ENCODE measurements around the gene MLH3. TPM values are rescaled to one million over a fixed set of nuclear protein-coding genes. Genes with fewer than 3 reads are reported as not detected.

The MLH3 gene
- total RNA-seq, 2 experiments from 2014 or later = 17.3 to 18.5 TPM

DNA sequence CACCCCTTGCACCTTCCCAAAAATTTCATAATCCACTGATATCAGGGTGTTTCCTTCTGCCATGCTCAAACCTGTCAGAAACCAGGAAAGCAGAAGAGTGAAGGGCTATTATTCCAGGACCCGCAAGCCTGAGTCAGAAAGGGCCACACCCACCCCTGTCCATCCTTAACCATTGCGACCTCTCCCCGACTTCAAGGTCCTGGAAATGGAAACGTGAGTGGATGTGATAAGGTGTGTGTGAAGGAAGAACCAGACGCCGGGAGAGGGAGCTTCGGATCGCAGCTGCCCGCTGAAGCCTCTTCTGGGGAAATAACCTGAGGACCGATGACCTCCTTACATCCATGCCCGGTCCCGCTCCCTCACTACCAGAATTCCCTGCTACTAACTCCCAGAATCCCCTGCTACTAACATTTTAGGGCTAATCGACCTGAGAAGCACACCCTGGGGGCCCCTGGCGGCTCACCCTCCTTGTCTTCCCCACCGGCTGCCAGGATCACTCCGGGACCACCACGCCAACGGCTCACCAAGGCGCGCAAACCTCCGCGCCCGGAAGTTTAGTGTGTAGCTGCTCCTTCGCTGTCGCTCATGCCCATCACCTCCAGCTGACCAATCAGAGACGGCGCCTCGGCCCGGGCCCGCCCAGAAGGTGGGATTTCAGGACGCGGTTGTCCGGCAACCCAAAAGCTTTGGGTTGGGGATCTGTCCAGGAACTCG is 12.4 kb upstream of the MLH3 start, which contains the start of gene ACYP1:
Gene ACYP1 (minus strand): TSS at position 534 of the 714 bp plus-strand sequence. CDS start 471 bp downstream, at position 63.
- Mint-ChIP-seq H3K4me1 (ENCODE audit: low read depth) (peaks cover 23% of the 10 kb centered on the region), H3K27me3 (ENCODE audit: low read depth) (no peaks in the 10 kb centered on the region), H3K27ac (peak within 1 kb of the TSS; percentile 94), H3K9me3 (no peaks in the 10 kb centered on the region), H3K36me3 (ENCODE audit: low read depth) (peaks cover 28% of the 10 kb centered on the region), H3K4me3 (peak within 1 kb of the TSS; percentile 99)
- intact Hi-C loops (cut with micrococcal nuclease) = loop anchor here (1.0 to 5.0 kb wide), 4 partner anchors 12 to 364 kb away; partner anchors contain the start of genes EIF2B2, JDP2 and MLH3
- CTCF ChIA-PET = interaction anchor here (0.6 to 2.7 kb wide), 6 partner anchors 25 to 234 kb away, joined by 3 to 14 read pairs (median 6); no protein-coding TSS in a partner anchor
- DNase-seq = peak; percentile 96

DNA sequence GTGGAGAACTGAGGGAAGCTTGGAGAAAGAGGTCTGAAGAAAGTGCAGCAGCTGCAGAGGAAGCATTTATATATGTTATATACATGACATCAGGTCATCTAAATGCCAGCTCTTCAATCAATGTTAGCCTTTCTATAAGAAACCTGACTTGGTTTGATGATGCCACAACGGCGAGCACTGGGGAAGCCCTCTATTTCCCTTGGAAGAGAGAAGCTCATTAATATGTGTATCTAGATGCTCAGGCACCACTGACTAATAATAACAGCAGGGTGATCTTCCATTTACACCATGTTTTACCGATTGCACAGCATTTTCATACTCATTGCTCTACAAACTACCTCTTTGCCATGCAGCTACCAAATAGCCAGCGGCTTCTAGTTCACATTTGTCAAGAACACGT is 11.7 kb upstream of the MLH3 start:
- peaks cover 23% of the 10 kb centered on the region for H3K4me1 Mint-ChIP-seq (ENCODE audit: low read depth)
- H3K36me3 Mint-ChIP-seq (ENCODE audit: low read depth) = peaks cover 32% of the 10 kb centered on the region
- intact Hi-C loops (cut with micrococcal nuclease) = loop anchor here (5.0 kb wide), 2 partner anchors 226 to 364 kb away; partner anchors contain the start of gene JDP2
- no peaks in the 10 kb centered on the region for H3K9me3 Mint-ChIP-seq
- peak overlapping the region; percentile 94 for H3K27ac Mint-ChIP-seq
- CTCF ChIA-PET = interaction anchor here (1.0 to 2.7 kb wide), 5 partner anchors 25 to 202 kb away, joined by 4 to 14 read pairs (median 8); no protein-coding TSS in a partner anchor
- H3K4me3 Mint-ChIP-seq = peak overlapping the region; percentile 99
- H3K27me3 Mint-ChIP-seq (ENCODE audit: low read depth) = no peaks in the 10 kb centered on the region
- DNase-seq = peak; percentile 50

- intact Hi-C loops (cut with micrococcal nuclease) = loop anchor here (5.0 kb wide), 2 partner anchors 223 to 367 kb away; partner anchors contain the start of gene JDP2
- DNase-seq = no peak
- Mint-ChIP-seq H3K4me3 (no peak overlapping the region), H3K4me1 (ENCODE audit: low read depth) (peaks cover 28% of the 10 kb centered on the region), H3K27me3 (ENCODE audit: low read depth) (no peaks in the 10 kb centered on the region), H3K36me3 (ENCODE audit: low read depth) (peaks cover 43% of the 10 kb centered on the region), H3K9me3 (no peaks in the 10 kb centered on the region), H3K27ac (no peak overlapping the region)
- CTCF ChIA-PET = interaction anchor here (0.8 kb wide), 1 partner anchor 154 kb away, joined by 3 read pairs; no protein-coding TSS in a partner anchor
Measured at GRCh38 chr14:75060420-75060819, 9.2 kb upstream of the MLH3 start.

- no peak overlapping the region for H3K4me3 Mint-ChIP-seq
- no peaks in the 10 kb centered on the region for H3K27me3 Mint-ChIP-seq (ENCODE audit: low read depth)
- intact Hi-C loops (cut with micrococcal nuclease) = loop anchor here (5.0 kb wide), 2 partner anchors 222 to 368 kb away; partner anchors contain the start of gene JDP2
- peaks cover 46% of the 10 kb centered on the region for H3K36me3 Mint-ChIP-seq (ENCODE audit: low read depth)
- H3K4me1 Mint-ChIP-seq (ENCODE audit: low read depth) = peaks cover 29% of the 10 kb centered on the region
- CTCF ChIA-PET = interaction anchor here (0.8 kb wide), 1 partner anchor 154 kb away, joined by 3 read pairs; no protein-coding TSS in a partner anchor
- H3K27ac Mint-ChIP-seq = no peak overlapping the region
- no peaks in the 10 kb centered on the region for H3K9me3 Mint-ChIP-seq
- DNase-seq = no peak
Measured at GRCh38 chr14:75059642-75060041, 8.4 kb upstream of the MLH3 start.

DNA sequence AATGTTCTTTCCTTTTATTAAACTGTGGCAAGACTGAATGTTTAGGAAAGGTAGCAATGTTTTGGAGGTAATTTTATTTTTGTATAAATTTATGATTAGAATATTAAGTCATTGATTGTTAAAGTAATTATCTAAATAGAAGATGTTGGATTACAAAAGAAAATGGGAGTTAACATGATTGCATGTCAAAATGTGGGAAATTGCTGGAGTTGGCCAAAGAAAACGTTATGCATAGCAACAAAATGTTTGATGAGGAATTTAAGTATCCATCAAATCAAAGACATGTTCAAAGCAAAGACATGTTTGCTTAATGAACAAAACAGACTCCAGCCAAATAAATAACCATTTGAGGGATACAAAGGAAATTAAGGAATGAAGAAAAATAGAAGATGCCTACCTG is 3.2 kb upstream of the MLH3 start:
- H3K4me3 Mint-ChIP-seq = no peak overlapping the region
- no peaks in the 10 kb centered on the region for H3K27me3 Mint-ChIP-seq (ENCODE audit: low read depth)
- CTCF ChIA-PET = no interaction called here
- no peak for DNase-seq
- intact Hi-C loops (cut with micrococcal nuclease) = loop anchor here (5.0 kb wide), 1 partner anchor 248 kb away; no protein-coding TSS in a partner anchor
- no peaks in the 10 kb centered on the region for H3K9me3 Mint-ChIP-seq
- peaks cover 44% of the 10 kb centered on the region for H3K4me1 Mint-ChIP-seq (ENCODE audit: low read depth)
- H3K27ac Mint-ChIP-seq = no peak overlapping the region
- H3K36me3 Mint-ChIP-seq (ENCODE audit: low read depth) = peaks cover 41% of the 10 kb centered on the region

DNA sequence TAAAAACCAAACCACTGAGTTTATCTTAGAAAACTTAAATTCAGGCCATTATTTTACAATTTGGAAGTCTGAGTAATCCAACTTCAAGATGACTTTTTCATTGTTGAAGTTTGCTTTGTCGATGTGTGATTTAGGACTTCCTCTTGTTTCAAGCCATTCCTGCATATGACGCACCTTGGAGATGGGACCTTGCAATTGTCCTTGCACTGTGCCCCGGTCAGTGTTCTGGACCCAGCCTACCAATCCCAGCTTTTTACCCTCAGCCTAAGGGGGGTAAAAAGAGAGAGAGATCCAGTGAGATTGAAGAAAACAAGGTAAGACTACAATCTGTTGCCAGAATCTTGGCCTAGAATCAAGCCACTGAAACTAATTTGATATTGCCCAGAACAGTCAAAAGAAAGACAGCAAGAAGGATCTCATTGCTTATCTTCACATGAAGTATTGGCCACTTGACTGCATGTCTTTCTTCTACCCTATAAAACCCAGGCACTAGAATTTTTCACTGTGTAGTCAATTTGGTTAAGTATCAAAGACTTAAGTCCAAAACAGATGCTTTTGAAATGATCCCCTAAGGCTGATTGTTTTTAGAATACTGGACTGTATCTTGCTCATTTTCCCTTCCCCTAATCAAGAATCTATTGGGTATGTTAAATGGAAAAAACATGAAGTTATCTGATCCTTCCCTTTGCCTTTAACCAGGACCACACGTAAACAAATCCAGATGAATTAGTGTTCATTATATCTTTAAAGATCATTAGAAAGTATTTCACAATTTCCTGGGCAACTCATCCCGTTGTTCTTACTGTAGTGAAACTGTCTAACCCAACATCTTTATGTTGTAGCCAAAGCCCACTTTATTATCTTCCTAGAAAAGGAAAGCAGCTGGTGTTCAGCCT is 2.4 kb upstream of the MLH3 start:
- intact Hi-C loops (cut with micrococcal nuclease) = loop anchor here (5.0 kb wide), 1 partner anchor 249 kb away; no protein-coding TSS in a partner anchor

DNA sequence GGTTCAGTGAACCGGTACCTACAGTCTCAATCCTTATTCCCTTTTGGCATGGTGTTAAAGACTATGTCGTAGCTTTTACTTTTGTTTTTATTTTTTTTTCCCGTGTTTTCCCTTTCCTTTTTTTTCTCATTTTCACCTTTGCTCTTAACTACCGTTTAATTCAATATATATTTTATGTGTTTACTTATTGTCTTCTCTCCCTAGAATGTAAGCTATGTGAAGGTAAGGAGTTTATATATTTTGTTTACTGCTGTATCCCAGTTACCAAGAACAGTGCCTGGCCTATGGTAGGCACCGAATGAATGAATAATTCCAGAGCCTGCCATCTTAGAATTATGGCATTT is 261 bp upstream of the MLH3 start:
- no peak for DNase-seq
- H3K4me1 Mint-ChIP-seq (ENCODE audit: low read depth) = peaks cover 62% of the 10 kb centered on the region
- H3K9me3 Mint-ChIP-seq = no peaks in the 10 kb centered on the region
- peak overlapping the region; percentile 86 for H3K27ac Mint-ChIP-seq
- CTCF ChIA-PET = interaction anchor here (0.6 to 1.8 kb wide), 4 partner anchors 38 to 283 kb away, joined by 3 to 6 read pairs (median 4); no protein-coding TSS in a partner anchor
- H3K27me3 Mint-ChIP-seq (ENCODE audit: low read depth) = no peaks in the 10 kb centered on the region
- intact Hi-C loops (cut with micrococcal nuclease) = loop anchor here (1.0 to 5.0 kb wide), 4 partner anchors 13 to 251 kb away; partner anchors contain the start of genes ACYP1 and NEK9
- peaks cover 45% of the 10 kb centered on the region for H3K36me3 Mint-ChIP-seq (ENCODE audit: low read depth)
- peak overlapping the region; percentile 92 for H3K4me3 Mint-ChIP-seq

More for the DNA sequence above, 2.4 kb upstream of the MLH3 start:
- H3K36me3 Mint-ChIP-seq (ENCODE audit: low read depth) = peaks cover 38% of the 10 kb centered on the region
- H3K27ac Mint-ChIP-seq = no peak overlapping the region
- no peaks in the 10 kb centered on the region for H3K9me3 Mint-ChIP-seq
- CTCF ChIA-PET = no interaction called here
- no peaks in the 10 kb centered on the region for H3K27me3 Mint-ChIP-seq (ENCODE audit: low read depth)
- H3K4me3 Mint-ChIP-seq = no peak overlapping the region
- DNase-seq = no peak
- H3K4me1 Mint-ChIP-seq (ENCODE audit: low read depth) = peaks cover 45% of the 10 kb centered on the region

- peak overlapping the region; percentile 92 for H3K4me3 Mint-ChIP-seq
- H3K27me3 Mint-ChIP-seq (ENCODE audit: low read depth) = no peaks in the 10 kb centered on the region
- CTCF ChIA-PET = interaction anchor here (0.6 to 1.9 kb wide), 5 partner anchors 12 to 252 kb away, joined by 3 to 9 read pairs (median 4); no protein-coding TSS in a partner anchor
- no peak for DNase-seq
- no peak overlapping the region for H3K27ac Mint-ChIP-seq
- H3K4me1 Mint-ChIP-seq (ENCODE audit: low read depth) = peaks cover 67% of the 10 kb centered on the region
- H3K36me3 Mint-ChIP-seq (ENCODE audit: low read depth) = peaks cover 34% of the 10 kb centered on the region
- intact Hi-C loops (cut with micrococcal nuclease) = loop anchor here (2.0 to 5.0 kb wide), 2 partner anchors 77 to 253 kb away; partner anchors contain the start of gene NEK9
- no peaks in the 10 kb centered on the region for H3K9me3 Mint-ChIP-seq
Measured at GRCh38 chr14:75049731-75050201, 1.5 kb downstream of the MLH3 start.

- CTCF ChIA-PET = interaction anchor here (0.8 to 1.9 kb wide), 4 partner anchors 12 to 39 kb away, joined by 3 to 9 read pairs (median 4); no protein-coding TSS in a partner anchor
- intact Hi-C loops (cut with micrococcal nuclease) = no loop called here
- Mint-ChIP-seq H3K4me1 (ENCODE audit: low read depth) (peaks cover 72% of the 10 kb centered on the region), H3K36me3 (ENCODE audit: low read depth) (peaks cover 33% of the 10 kb centered on the region), H3K27me3 (ENCODE audit: low read depth) (no peaks in the 10 kb centered on the region), H3K27ac (no peak overlapping the region), H3K9me3 (no peaks in the 10 kb centered on the region), H3K4me3 (no peak overlapping the region)
- no peak for DNase-seq
Measured at GRCh38 chr14:75049136-75049535, 2.1 kb downstream of the MLH3 start.

DNA sequence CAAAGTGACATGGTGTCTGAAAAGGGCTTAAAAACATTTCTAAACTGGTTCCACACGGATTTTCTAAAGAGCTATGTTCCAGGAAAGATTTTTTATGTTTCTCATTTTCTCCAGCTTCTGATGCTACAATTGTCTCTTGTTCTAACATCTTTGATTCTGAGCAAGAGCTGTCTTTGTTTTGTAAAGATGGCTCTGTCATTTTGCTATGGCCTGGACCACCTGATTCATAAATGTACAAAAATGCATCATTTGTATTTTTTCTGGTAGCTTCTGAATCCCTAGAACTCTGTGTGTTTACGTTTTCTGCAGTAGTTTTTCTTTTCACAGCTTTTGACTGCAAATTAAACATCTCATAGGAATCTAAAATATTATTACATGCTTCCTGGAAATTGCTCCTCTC is 3.2 kb downstream of the MLH3 start:
- no peaks in the 10 kb centered on the region for H3K27me3 Mint-ChIP-seq (ENCODE audit: low read depth)
- H3K9me3 Mint-ChIP-seq = no peaks in the 10 kb centered on the region
- peaks cover 69% of the 10 kb centered on the region for H3K4me1 Mint-ChIP-seq (ENCODE audit: low read depth)
- no peak overlapping the region for H3K4me3 Mint-ChIP-seq
- intact Hi-C loops (cut with micrococcal nuclease) = no loop called here
- H3K27ac Mint-ChIP-seq = no peak overlapping the region
- DNase-seq = no peak
- CTCF ChIA-PET = interaction anchor here (0.6 kb wide), 1 partner anchor 241 kb away, joined by 3 read pairs; no protein-coding TSS in a partner anchor
- H3K36me3 Mint-ChIP-seq (ENCODE audit: low read depth) = peaks cover 27% of the 10 kb centered on the region

DNA sequence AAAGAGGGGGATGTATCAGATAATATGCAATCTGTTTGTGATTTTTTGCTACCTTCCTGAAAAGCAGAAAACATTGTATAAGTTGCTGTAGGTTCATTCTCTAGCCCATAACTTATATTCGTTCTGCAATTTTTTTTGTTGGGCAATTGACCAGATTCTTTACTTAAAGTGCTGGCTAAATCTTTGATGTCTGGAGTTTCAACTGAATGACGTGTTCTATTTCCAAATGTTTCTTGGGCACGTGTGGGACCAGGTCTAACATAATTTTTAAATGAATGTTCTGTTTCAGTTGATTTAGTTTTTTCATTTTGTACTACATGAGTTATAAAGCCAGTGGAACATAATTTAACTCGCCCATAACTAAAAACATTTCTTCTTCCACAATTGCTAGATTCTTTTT is 3.8 kb downstream of the MLH3 start:
- Mint-ChIP-seq H3K27ac (no peak overlapping the region), H3K9me3 (no peaks in the 10 kb centered on the region), H3K27me3 (ENCODE audit: low read depth) (no peaks in the 10 kb centered on the region), H3K4me1 (ENCODE audit: low read depth) (peaks cover 63% of the 10 kb centered on the region), H3K36me3 (ENCODE audit: low read depth) (peaks cover 27% of the 10 kb centered on the region), H3K4me3 (no peak overlapping the region)
- CTCF ChIA-PET = no interaction called here
- intact Hi-C loops (cut with micrococcal nuclease) = no loop called here
- no peak for DNase-seq

All from activated naive CD4-positive, alpha-beta T cell treated with anti-CD3 and anti-CD28 coated beads for 36 hours (primary cell).